ENCODE measurements around the gene CFAP65. TPM values are rescaled to one million over a fixed set of nuclear protein-coding genes. Genes with fewer than 3 reads are reported as not detected.

Gene CFAP65
- polyA plus RNA-seq, 1 experiment, result not detected

DNA sequence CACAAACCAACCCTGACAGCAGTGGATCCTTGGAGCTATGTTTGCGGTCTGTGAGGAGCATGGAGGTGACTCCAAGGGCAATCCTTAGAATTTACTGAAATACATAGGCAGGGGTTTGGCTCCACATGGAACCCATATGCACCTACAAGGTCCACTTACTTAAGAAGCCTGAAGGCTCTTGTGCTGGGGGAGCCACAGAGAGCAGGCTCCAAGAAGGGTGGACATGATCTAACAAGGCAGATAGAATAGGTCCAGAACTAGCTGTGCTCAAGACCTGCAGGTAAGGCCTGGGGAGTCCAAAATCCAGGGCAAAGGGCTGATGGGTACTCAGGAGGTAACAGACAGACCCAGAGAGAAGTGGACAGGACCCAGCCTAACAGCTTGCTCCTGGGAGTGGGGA is 83.0 kb downstream of the CFAP65 start:
- peaks cover 9% of the 10 kb centered on the region for H3K9me3 ChIP-seq (ENCODE audit: control insufficient read depth, insufficient read depth, low read length)
- no peak for DNase-seq (ENCODE audit: low read depth, low spot score)
- POLR2A ChIA-PET, result no interaction called here
- H3K27ac ChIP-seq (ENCODE audit: low read depth, low read length), result no peak overlapping the region
- CTCF ChIA-PET, result interaction anchor here (1.0 kb wide), 1 partner anchor 19 kb away, joined by 3 read pairs; no protein-coding TSS in a partner anchor
- H3K27me3 ChIP-seq (ENCODE audit: control insufficient read depth, insufficient read depth, low read length), result peaks cover 58% of the 10 kb centered on the region
- H3K4me3 ChIP-seq (ENCODE audit: low read depth, low read length), result no peak overlapping the region
- TF ChIP-seq, protein P1, sequence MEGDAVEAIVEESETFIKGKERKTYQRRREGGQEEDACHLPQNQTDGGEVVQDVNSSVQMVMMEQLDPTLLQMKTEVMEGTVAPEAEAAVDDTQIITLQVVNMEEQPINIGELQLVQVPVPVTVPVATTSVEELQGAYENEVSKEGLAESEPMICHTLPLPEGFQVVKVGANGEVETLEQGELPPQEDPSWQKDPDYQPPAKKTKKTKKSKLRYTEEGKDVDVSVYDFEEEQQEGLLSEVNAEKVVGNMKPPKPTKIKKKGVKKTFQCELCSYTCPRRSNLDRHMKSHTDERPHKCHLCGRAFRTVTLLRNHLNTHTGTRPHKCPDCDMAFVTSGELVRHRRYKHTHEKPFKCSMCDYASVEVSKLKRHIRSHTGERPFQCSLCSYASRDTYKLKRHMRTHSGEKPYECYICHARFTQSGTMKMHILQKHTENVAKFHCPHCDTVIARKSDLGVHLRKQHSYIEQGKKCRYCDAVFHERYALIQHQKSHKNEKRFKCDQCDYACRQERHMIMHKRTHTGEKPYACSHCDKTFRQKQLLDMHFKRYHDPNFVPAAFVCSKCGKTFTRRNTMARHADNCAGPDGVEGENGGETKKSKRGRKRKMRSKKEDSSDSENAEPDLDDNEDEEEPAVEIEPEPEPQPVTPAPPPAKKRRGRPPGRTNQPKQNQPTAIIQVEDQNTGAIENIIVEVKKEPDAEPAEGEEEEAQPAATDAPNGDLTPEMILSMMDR (IDR thresholded peaks at IDR 0.05; ENCODE audit: low read depth, low read length), result no peak

DNA sequence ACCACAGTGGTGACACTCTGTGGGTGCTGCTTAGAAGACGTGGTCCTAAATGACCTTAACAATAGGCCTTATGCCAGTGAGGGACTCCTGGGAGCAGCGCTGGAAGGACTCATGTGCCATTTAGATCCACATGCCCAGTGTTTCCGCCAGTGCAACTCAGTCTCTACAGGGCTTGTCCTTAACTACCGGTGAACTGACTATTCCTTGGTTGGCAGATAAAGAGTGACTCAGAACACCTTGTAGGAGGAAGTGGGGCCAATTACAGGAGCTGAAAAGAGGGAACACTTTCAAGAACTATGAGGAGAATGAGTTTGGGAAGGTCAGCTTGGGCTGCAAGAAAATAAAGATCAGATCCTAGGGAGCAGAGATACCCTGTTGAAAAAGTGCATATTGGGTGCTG is 83.6 kb downstream of the CFAP65 start:
- no peak for DNase-seq (ENCODE audit: low read depth, low spot score)
- CTCF ChIA-PET, result no interaction called here
- Histone ChIP-seq H3K9me3 (ENCODE audit: control insufficient read depth, insufficient read depth, low read length) (peaks cover 5% of the 10 kb centered on the region), H3K27ac (ENCODE audit: low read depth, low read length) (no peak overlapping the region), H3K27me3 (ENCODE audit: control insufficient read depth, insufficient read depth, low read length) (peaks cover 57% of the 10 kb centered on the region), H3K4me3 (ENCODE audit: low read depth, low read length) (no peak overlapping the region)
- TF ChIP-seq, protein P1 (IDR thresholded peaks at IDR 0.05; ENCODE audit: low read depth, low read length), result no peak
- POLR2A ChIA-PET, result no interaction called here

DNA sequence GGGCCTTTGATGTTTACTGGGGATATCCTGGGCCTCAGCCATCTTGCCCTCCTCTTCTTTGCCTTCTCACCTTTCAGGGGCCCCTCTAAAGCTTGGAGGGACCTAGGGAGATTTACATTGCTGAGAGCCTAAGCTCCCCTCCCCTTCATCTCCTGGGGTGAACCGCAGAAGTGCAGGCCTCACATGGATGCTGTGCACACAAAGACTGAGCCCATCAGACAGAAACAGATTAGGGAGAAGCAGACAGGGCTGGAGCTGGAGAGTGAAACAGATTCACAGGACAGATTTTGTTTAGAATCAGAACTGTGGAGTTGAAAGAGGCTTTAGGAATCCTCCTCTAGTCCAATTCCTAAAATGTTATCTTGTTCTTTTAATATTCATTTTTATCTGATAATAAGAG is 85.3 kb downstream of the CFAP65 start:
- H3K4me3 ChIP-seq (ENCODE audit: low read depth, low read length), result no peak overlapping the region
- H3K27me3 ChIP-seq (ENCODE audit: control insufficient read depth, insufficient read depth, low read length), result peaks cover 46% of the 10 kb centered on the region
- H3K9me3 ChIP-seq (ENCODE audit: control insufficient read depth, insufficient read depth, low read length), result no peaks in the 10 kb centered on the region; the same call in 1 of the 2 replicates
- H3K27ac ChIP-seq (ENCODE audit: low read depth, low read length), result no peak overlapping the region
- ChIA-PET POLR2A (no interaction called here), CTCF (interaction anchor here (0.6 kb wide), 1 partner anchor 9 kb away, joined by 3 read pairs; no protein-coding TSS in a partner anchor)
- DNase-seq (ENCODE audit: low read depth, low spot score), result no peak
- TF ChIP-seq, protein P1 (IDR thresholded peaks at IDR 0.05; ENCODE audit: low read depth, low read length), result no peak

DNA sequence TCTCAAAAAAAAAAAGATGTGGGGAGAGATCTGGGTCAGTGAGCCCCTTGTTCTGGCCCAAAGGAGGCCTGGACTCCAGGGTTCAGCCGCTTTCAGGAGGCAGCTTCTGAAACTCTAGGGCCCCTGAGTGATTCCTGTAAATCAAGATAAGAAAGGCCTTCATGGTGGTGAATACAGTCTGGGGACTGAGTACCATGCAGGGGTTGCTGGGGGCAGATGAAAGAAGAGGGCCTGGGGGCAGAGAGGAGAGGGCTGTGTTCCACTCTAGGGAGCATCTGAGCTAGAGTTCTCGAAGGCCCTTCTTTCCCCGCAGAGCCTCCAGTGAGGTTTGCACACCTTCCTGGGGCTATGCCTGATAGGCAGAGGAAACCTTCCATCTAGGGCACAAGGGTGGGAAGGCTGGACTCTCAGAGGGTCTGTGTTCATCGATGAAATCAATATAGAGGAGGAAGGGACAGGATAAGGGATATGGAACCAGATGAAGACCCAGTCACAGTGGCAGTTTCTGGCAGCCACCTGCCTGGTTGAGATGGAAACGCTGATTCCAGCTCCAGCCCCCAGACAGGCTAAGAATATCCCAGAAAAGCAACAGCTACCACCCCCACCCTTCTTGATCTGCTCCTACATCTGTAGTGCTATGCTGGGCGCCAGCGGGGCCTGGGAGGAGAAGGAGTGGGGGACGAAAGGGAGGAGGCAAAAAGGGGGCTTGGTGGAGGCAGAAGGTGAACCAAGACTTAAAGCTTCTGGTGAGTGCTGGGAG is 86.6 kb downstream of the CFAP65 start:
- Histone ChIP-seq H3K27me3 (ENCODE audit: control insufficient read depth, insufficient read depth, low read length) (peaks cover 38% of the 10 kb centered on the region), H3K27ac (ENCODE audit: low read depth, low read length) (no peak overlapping the region), H3K9me3 (ENCODE audit: control insufficient read depth, insufficient read depth, low read length) (no peaks in the 10 kb centered on the region; the same call in 1 of the 2 replicates), H3K4me3 (ENCODE audit: low read depth, low read length) (no peak overlapping the region)
- DNase-seq (ENCODE audit: low read depth, low spot score), result no peak
- ChIA-PET CTCF (no interaction called here), POLR2A (no interaction called here)
- TF ChIP-seq, protein P1 (IDR thresholded peaks at IDR 0.05; ENCODE audit: low read depth, low read length), result no peak

DNA sequence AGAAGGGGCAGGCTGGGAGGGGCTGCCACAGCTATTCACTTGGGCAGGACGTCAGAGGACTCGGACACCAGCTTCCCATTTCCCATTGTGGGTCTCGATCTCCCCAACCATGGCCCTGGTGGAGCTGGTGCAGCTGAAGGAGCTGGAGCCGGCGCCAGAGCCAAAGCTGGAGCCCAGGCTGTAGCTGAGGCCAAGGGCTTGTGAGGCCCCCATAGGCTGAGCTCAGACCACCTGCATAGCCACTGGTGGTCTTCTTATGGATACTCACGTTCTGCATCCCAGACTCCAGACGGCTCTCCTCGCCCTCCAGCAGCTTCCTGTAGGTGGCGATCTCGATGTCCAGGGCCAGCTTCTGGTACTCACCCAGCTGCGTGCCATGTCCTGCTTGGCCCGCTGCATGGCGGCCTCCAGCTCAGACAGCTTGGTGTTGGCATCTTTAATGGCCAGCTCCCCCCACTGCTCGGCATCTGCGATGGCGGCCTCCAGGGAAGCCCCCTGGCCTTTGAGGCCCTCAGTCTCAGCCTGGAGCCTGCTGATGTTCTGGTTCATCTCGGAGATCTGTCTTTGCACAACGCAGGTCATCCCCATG is 87.9 kb downstream of the CFAP65 start:
- ChIA-PET POLR2A (no interaction called here), CTCF (interaction anchor here (0.9 kb wide), 1 partner anchor 12 kb away, joined by 3 read pairs; no protein-coding TSS in a partner anchor)
- DNase-seq (ENCODE audit: low read depth, low spot score), result no peak
- Histone ChIP-seq H3K27ac (ENCODE audit: low read depth, low read length) (no peak overlapping the region), H3K9me3 (ENCODE audit: control insufficient read depth, insufficient read depth, low read length) (no peaks in the 10 kb centered on the region), H3K27me3 (ENCODE audit: control insufficient read depth, insufficient read depth, low read length) (peaks cover 36% of the 10 kb centered on the region), H3K4me3 (ENCODE audit: low read depth, low read length) (no peak overlapping the region)
- TF ChIP-seq, protein P1 (IDR thresholded peaks at IDR 0.05; ENCODE audit: low read depth, low read length), result 0 out of 2 replicates have a peak, but pooled peaks have one; percentile 6

Measured in AG04450 (cell line).